ENCODE data around the gene ENO2.

The ENO2 gene

DNA sequence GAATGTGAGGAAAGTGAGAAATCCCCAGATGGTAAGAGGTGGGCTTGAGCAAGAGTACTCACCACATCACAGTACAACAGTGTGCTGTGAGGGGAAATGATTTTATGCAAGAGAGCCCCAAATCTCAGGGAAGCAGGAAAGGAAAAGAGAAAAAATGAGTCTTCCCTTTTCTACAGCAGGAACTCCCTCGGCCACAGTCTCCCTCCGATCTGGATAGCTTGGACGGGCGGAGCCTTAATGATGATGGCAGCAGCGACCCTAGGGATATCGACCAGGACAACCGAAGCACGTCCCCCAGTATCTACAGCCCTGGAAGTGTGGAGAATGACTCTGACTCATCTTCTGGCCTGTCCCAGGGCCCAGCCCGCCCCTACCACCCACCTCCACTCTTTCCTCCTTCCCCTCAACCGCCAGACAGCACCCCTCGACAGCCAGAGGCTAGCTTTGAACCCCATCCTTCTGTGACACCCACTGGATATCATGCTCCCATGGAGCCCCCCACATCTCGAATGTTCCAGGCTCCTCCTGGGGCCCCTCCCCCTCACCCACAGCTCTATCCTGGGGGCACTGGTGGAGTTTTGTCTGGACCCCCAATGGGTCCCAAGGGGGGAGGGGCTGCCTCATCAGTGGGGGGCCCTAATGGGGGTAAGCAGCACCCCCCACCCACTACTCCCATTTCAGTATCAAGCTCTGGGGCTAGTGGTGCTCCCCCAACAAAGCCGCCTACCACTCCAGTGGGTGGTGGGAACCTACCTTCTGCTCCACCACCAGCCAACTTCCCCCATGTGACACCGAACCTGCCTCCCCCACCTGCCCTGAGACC is 21.2 kb downstream of the ENO2 start:
- no peak for DNase-seq

DNA sequence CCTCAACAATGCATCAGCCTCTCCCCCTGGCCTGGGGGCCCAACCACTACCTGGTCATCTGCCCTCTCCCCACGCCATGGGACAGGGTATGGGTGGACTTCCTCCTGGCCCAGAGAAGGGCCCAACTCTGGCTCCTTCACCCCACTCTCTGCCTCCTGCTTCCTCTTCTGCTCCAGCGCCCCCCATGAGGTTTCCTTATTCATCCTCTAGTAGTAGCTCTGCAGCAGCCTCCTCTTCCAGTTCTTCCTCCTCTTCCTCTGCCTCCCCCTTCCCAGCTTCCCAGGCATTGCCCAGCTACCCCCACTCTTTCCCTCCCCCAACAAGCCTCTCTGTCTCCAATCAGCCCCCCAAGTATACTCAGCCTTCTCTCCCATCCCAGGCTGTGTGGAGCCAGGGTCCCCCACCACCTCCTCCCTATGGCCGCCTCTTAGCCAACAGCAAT is 21.8 kb downstream of the ENO2 start:
- DNase-seq: no peak

DNA sequence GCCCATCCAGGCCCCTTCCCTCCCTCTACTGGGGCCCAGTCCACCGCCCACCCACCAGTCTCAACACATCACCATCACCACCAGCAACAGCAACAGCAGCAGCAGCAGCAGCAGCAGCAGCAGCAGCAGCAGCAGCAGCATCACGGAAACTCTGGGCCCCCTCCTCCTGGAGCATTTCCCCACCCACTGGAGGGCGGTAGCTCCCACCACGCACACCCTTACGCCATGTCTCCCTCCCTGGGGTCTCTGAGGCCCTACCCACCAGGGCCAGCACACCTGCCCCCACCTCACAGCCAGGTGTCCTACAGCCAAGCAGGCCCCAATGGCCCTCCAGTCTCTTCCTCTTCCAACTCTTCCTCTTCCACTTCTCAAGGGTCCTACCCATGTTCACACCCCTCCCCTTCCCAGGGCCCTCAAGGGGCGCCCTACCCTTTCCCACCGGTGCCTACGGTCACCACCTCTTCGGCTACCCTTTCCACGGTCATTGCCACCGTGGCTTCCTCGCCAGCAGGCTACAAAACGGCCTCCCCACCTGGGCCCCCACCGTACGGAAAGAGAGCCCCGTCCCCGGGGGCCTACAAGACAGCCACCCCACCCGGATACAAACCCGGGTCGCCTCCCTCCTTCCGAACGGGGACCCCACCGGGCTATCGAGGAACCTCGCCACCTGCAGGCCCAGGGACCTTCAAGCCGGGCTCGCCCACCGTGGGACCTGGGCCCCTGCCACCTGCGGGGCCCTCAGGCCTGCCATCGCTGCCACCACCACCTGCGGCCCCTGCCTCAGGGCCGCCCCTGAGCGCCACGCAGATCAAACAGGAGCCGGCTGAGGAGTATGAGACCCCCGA is 22.5 kb downstream of the ENO2 start:
- DNase-seq: peak in 1 of 2 donors; percentile 59

DNA sequence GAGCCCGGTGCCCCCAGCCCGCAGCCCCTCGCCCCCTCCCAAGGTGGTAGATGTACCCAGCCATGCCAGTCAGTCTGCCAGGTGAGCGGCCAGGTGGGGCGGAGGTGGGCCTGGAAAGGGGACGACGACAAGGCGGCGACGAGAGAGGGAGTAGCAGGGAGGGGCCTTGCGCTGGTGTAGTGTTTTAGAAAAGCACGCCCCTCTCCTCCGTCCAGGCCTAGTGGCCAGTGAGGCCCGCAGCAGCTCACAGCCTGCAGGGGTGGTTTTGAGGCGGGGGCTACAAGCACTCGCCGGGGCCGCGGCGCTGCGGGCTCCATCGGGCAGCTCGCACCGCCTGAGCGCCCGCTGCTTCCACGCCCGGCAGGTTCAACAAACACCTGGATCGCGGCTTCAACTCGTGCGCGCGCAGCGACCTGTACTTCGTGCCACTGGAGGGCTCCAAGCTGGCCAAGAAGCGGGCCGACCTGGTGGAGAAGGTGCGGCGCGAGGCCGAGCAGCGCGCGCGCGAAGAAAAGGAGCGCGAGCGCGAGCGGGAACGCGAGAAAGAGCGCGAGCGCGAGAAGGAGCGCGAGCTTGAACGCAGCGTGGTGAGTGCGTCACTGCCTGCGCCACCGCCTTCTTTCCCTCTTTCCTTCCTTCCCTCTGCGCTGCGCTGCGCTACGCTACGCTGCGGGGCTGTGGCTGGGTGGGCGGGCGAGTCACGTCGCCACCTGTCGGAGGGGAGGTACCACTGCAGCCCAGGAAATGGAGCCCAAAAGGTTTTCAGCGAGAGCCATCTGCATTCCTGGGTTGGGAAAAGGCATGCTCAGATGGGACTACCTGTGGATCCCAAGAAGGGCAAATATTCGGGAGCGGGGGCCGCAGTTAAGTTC is 23.3 kb downstream of the ENO2 start:
- peak; percentile 96 for DNase-seq

DNA sequence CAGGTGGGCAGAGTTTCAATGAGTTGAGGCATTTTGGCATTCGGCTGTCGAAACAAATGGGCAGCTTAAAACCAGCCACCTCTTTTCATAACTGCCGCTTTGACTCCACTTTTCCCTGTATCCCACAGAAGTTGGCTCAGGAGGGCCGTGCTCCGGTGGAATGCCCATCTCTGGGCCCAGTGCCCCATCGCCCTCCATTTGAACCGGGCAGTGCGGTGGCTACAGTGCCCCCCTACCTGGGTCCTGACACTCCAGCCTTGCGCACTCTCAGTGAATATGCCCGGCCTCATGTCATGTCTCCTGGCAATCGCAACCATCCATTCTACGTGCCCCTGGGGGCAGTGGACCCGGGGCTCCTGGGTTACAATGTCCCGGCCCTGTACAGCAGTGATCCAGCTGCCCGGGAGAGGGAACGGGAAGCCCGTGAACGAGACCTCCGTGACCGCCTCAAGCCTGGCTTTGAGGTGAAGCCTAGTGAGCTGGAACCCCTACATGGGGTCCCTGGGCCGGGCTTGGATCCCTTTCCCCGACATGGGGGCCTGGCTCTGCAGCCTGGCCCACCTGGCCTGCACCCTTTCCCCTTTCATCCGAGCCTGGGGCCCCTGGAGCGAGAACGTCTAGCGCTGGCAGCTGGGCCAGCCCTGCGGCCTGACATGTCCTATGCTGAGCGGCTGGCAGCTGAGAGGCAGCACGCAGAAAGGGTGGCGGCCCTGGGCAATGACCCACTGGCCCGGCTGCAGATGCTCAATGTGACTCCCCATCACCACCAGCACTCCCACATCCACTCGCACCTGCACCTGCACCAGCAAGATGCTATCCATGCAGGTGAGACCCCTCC is 24.2 kb downstream of the ENO2 start:
- no peak for DNase-seq

DNA sequence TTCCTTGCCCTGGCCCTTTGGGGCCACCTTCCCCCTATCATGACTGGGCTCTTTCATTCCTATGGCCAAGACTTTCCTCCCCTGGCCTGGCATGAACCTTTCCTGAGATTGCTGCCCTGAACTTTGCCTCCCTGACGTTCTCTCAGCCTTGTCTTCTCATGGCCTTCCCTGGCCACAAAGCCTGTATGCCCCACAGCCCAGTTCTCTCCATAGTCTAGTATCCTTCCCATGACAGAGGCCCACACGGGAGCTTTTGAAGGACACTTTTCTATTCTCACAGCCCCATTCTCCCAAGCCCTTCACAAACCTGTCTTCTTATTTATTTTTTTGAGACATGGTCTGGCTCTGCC is 24.8 kb downstream of the ENO2 start:
- DNase-seq: no peak

DNA sequence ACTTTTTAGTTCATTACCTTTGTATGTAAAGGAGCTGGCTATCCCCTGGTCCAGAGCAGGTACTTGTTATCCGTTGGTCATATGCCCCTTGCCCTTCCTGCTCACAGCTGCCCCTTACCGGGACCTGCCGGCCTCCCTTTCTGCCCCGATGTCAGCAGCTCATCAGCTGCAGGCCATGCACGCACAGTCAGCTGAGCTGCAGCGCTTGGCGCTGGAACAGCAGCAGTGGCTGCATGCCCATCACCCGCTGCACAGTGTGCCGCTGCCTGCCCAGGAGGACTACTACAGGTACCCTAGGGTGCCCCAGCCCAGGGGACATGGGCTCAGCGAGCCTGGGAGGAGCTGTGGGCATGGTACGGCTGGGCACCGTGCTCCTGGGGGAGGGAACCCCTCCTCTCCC is 26.9 kb downstream of the ENO2 start:
- no peak for DNase-seq

DNA sequence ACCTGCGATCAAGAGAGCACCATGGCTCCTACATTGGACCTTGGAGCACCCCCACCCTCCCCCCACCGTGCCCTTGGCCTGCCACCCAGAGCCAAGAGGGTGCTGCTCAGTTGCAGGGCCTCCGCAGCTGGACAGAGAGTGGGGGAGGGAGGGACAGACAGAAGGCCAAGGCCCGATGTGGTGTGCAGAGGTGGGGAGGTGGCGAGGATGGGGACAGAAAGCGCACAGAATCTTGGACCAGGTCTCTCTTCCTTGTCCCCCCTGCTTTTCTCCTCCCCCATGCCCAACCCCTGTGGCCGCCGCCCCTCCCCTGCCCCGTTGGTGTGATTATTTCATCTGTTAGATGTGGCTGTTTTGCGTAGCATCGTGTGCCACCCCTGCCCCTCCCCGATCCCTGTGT is 27.4 kb downstream of the ENO2 start:
- DNase-seq: no peak

DNA sequence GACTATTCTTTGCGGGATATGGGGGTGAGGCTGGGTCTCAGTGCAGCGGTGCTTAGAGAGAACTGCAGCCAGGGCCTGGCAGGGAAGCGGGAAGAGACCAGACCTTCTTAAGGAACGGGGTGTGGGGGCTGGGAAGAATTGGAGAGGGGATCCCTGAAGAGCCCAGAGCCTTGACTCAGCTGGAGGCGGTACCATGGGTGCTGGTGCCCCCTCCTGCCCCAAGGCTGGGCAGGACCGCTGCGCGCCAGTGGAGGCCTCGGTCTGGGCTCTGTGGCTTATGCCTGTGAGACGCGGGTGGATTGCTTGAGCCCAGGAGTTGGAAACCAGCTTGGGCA is 27.9 kb downstream of the ENO2 start:
- no peak for DNase-seq

DNA sequence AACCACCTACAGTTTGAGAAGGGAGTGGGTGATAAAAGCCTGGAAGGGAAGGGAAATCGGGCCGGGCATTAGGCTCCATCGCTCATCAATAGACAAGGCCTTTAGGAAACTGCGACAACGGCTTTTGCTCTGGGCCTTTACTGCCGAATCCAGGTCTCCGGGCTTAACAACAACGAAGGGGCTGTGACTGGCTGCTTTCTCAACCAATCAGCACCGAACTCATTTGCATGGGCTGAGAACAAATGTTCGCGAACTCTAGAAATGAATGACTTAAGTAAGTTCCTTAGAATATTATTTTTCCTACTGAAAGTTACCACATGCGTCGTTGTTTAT is 29.0 kb downstream of the ENO2 start:
- DNase-seq: peak; percentile 93 to 94

DNA sequence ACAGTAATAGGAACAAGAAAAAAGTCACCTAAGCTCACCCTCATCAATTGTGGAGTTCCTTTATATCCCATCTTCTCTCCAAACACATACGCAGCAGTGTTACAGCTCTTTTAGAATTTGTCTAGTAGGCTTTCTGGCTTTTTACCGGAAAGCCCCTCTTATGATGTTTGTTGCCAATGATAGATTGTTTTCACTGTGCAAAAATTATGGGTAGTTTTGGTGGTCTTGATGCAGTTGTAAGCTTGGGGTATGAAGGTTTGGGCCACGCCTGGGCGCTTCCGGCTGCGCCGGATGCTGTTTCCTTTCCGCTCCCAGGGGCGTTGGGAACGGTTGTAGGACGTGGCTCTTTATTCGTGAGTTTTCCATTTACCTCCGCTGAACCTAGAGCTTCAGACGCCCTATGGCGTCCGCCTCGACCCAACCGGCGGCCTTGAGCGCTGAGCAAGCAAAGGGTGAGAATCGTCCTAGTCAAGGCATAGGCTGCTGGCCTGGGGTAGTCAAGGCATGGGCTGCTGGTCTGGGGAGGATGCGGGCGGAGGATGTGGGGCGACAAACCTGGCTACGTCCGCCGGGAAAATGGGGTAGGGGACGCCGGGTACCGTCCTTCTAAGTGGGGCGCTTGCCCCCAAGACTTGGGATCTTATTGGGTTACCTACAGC is 29.5 kb downstream of the ENO2 start, which contains the start of the genes C12orf57 and RNU7-1:
C12orf57 (plus strand) TSS at position 301 of the 659 bp plus-strand sequence; CDS start at position 401, 100 bp downstream.
RNU7-1 (plus strand) TSS at position 95 of the 659 bp plus-strand sequence.
- peak; percentile 90 to 92 for DNase-seq

DNA sequence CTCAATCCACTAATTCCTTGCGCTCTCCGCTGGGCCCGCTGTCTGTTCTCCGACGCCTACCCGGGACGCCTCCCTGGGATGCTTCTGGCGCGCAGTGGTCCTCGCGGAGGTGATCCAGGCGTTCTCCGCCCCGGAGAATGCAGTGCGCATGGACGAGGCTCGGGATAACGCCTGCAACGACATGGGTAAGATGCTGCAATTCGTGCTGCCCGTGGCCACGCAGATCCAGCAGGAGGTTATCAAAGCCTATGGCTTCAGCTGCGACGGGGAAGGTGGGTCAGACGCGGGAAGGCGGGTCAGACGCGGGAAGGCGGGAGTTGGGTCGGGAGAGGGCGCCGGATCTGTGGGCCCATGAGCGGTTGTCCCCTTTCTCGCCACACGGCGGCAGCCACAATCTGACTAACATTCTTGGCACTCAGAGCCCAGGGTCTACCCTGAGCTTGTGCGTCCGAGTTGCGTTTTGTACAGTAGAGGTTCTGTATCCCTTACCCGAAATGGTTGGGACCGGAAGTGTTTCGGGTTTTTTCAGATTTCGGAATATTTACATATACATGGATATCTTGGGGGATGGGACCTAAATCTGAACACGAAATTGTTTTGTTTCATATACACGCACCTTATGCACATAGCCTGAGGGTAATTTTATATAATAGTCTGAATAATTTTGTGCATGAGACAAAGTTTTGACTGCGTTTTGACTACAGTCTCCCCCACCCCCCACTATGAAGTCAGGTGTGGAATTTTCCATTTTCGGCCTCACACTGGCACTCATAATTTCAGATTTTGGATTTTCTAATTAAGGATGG is 30.2 kb downstream of the ENO2 start:
- DNase-seq: peak; percentile 90

DNA sequence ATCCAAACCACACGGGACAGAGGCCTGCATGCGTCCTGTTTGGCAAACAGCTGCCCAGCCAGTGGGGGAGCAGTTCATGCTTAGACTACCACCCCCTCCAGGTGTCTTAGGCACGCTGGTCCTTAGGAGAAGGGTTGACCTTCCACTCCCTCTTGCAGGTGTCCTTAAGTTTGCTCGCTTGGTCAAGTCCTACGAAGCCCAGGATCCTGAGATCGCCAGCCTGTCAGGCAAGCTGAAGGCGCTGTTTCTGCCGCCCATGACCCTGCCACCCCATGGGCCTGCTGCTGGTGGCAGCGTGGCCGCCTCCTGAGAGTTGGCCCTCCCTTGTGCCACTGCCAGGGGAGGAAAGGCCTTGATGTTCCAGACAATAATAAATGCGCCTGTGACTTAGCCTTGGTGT is 31.2 kb downstream of the ENO2 start:
- DNase-seq: no peak

DNA sequence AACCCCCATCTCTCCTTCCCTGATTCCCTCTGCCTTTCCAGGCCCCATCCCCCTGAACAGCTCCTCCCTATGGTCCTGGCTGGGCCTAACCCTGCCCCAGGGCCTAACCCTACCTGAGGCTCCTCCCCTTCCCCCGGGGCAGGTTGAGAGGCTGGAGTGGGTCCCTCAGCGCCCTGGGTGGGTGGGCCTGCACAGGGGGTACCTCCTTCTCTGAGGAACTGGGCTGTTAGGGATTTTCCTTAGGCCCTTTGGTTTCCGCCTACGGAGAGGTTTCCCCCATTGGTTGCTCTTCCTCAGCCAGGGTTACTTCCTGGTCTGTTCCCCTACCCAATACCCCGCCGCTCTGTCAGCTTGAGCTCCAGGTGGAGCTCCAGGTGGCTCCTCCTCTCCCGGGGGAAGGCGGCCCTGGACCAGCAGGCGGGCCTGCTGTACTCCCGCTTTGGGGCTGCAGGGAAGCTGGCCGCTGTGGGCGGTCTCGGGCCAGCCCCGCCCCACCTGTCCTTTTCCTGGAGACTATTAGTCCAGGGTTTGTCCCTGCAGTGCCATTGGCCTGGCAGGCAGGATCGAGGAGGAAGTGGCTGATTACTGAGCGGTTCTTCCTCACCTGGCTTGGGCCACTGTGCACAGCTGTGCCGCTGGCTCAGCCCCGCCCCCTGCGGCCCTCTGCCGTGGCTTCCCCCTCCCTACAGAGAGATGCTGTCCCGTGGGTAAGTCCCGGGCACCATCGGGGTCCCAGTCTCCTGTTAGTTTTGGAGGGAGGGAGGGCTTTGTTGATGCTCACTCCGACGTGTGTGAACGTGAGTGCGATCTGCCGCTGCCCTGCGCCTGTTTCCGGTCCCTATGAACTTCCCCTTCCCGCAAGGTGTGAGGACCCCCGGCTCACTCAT is 31.9 kb downstream of the ENO2 start:
- peak; percentile 68 to 78 for DNase-seq

DNA sequence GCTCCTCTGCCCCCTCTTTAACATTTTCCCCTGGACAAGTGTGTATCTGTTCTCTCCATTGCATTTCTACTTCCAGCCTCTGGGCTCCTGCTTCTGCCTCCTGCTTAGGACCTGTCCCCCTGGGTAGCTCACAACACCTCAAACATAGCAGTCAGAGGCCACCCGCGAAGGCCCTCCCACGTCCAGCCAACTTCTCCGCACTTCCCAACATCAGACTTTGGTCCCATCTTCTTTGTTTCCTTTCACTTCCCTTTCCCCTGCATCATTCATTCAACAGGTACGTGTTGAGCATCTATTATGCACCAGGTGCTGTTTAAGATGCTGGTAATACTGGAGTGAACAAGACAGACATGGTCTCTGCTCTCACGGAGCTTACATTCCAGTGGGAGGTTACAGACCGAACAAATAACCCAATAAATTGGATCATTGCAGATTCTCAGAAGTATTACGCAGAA is 32.6 kb downstream of the ENO2 start:
- DNase-seq: no peak

DNA sequence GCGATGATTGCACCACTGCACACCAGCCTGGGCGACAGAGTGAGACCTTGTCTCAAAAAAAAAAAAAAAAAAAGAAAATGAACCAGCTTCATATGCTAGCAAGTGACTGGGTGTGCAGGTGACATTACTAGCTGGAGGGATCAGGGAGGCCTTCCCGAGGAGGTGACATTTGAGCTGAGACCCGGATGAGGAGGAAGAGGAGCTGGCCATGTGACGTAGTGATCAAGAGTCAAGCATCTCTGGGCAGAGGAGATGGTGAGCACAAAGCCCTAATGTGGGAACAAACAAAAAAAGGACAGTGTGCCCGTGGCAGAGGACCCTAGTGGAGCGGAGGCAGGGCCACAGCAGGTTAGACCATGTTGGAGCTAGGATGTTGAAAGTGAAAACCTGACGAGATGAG is 33.2 kb downstream of the ENO2 start:
- DNase-seq: no peak

DNA sequence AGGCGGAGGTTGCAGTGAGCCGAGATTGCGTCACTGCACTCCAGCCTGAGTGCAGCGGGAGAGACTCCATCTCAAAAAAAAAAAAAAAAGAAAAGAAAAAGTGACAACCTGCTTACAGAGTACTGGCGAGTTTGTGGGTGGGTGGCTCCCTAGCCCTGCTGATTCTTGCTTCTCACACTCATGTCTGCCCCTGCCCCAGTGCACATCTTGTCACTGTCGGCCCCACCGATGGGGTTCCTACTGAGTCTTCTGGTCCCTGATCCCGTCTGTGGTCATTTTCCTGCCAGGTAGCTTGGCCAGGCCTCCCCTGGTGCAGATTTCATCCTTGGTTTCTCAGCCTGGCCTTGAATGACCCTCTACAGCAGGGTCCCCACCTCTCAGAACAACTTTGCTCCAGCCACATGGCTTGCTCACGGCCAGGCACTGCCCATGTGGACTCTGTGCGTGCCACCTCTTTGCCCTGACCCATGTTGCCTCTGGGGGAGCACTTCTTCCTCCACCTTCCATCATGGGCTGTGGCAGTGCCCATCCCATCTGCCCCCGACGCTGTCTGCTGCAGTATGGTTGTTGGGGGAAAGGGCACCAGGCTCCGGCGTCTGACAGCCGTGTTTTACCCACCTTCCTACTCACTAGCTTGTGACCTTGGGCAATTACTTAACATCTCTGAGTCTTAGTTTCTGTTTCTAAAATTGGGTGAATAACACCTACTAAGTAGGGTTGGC is 34.7 kb downstream of the ENO2 start:
- peak; percentile 60 to 62 for DNase-seq

DNA sequence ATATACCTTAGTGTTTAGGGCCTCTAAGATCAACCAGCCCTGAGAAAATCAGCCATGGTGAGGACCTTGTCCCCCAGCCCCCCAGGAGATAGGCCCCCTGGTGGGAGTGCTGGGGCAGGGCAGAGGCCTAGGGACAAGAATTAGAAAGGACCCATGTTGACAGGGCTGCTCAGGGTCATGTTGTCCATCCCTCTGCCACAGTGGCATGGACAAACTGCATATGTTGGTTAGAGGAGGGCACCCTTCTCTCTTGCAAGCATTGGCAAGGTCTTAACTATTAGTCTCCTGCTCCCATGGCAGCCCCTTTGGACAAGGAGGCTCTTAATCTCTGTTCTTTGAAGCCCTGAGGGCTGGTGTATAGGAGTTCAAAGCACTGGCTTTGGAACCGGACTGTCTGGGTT is 36.0 kb downstream of the ENO2 start:
- peak in 1 of 2 donors; percentile 54 for DNase-seq

Measured in CD4-positive, alpha-beta T cell treated with Interleukin-4 for 1 hour (primary cell).